ENCODE data around the gene TTC39B.

The TTC39B gene

GRCh38 chr9:15276328-15276938 is 30.6 kb downstream of the TTC39B start:
- Mint-ChIP-seq H3K4me1 (peaks cover 41% of the 10 kb centered on the region), H3K9me3 (no peaks in the 10 kb centered on the region), H3K36me3 (ENCODE audit: insufficient read depth) (no peaks in the 10 kb centered on the region)

GRCh38 chr9:15274425-15274824 is 32.6 kb downstream of the TTC39B start:
- ATAC-seq (replicated peaks; ENCODE audit: extremely low read depth, poor library complexity, severe bottlenecking) (no peak), DNase-seq (ENCODE audit: low spot score in 2 of 2) (no peak)
- Mint-ChIP-seq H3K27ac (ENCODE audit: low read depth) (no peak overlapping the region), H3K4me1 (peaks cover 43% of the 10 kb centered on the region), H3K36me3 (ENCODE audit: insufficient read depth) (no peaks in the 10 kb centered on the region), H3K4me3 (no peak overlapping the region), H3K9me3 (no peaks in the 10 kb centered on the region), H3K27me3 (no peaks in the 10 kb centered on the region)

More at GRCh38 chr9:15276328-15276938, 30.6 kb downstream of the TTC39B start:
- no peak overlapping the region for H3K27ac Mint-ChIP-seq (ENCODE audit: low read depth)
- no peaks in the 10 kb centered on the region for H3K27me3 Mint-ChIP-seq
- ATAC-seq (replicated peaks; ENCODE audit: extremely low read depth, poor library complexity, severe bottlenecking) (no peak), DNase-seq (ENCODE audit: low spot score in 2 of 2) (no peak)
- no peak overlapping the region for H3K4me3 Mint-ChIP-seq

- peaks cover 40% of the 10 kb centered on the region for H3K4me1 Mint-ChIP-seq
- peak overlapping the region; percentile 22 for H3K27ac Mint-ChIP-seq (ENCODE audit: low read depth)
- no peaks in the 10 kb centered on the region for H3K36me3 Mint-ChIP-seq (ENCODE audit: insufficient read depth)
- no peaks in the 10 kb centered on the region for H3K27me3 Mint-ChIP-seq
- ATAC-seq (replicated peaks; ENCODE audit: extremely low read depth, poor library complexity, severe bottlenecking), result no peak
- no peak overlapping the region for H3K4me3 Mint-ChIP-seq
- no peak for DNase-seq (ENCODE audit: low spot score in 2 of 2)
- H3K9me3 Mint-ChIP-seq, result no peaks in the 10 kb centered on the region
Observed at GRCh38 chr9:15272377-15272928, 34.6 kb downstream of the TTC39B start.

DNA sequence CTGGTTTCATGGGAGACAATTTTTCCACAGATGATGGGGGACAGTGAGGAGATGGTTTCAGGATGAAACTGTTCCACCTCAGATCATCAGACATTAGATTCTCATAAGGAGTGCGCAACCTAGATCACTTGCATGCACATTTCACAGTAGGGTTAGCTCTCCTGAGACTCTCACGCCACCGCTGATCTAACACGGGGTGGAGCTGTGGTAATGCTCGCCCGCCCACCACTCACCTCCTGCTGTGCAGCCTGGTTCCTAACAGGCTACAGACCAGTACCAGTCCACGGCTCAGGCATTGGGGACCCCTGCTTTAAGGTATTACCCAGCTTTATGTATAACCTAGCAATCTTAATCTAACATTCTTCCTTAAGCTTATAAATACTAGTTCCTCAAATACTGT is 35.6 kb downstream of the TTC39B start:
- Mint-ChIP-seq H3K27me3 (no peaks in the 10 kb centered on the region), H3K27ac (ENCODE audit: low read depth) (no peak overlapping the region), H3K4me3 (no peak overlapping the region), H3K9me3 (no peaks in the 10 kb centered on the region), H3K36me3 (ENCODE audit: insufficient read depth) (no peaks in the 10 kb centered on the region), H3K4me1 (peaks cover 39% of the 10 kb centered on the region)
- ATAC-seq (replicated peaks; ENCODE audit: extremely low read depth, poor library complexity, severe bottlenecking) (peak; percentile 84), DNase-seq (ENCODE audit: low spot score in 2 of 2) (no peak)

GRCh38 chr9:15268782-15269181 is 38.2 kb downstream of the TTC39B start:
- Mint-ChIP-seq H3K9me3 (no peaks in the 10 kb centered on the region), H3K27ac (ENCODE audit: low read depth) (no peak overlapping the region), H3K36me3 (ENCODE audit: insufficient read depth) (no peaks in the 10 kb centered on the region), H3K4me3 (no peak overlapping the region), H3K27me3 (no peaks in the 10 kb centered on the region), H3K4me1 (peaks cover 41% of the 10 kb centered on the region)
- ATAC-seq (replicated peaks; ENCODE audit: extremely low read depth, poor library complexity, severe bottlenecking) (no peak), DNase-seq (ENCODE audit: low spot score in 2 of 2) (no peak)

GRCh38 chr9:15268317-15268716 is 38.7 kb downstream of the TTC39B start:
- ATAC-seq (replicated peaks; ENCODE audit: extremely low read depth, poor library complexity, severe bottlenecking), result no peak
- Mint-ChIP-seq H3K4me3 (no peak overlapping the region), H3K9me3 (no peaks in the 10 kb centered on the region), H3K27ac (ENCODE audit: low read depth) (no peak overlapping the region), H3K27me3 (no peaks in the 10 kb centered on the region), H3K36me3 (ENCODE audit: insufficient read depth) (peaks cover 2% of the 10 kb centered on the region), H3K4me1 (peaks cover 42% of the 10 kb centered on the region)
- no peak for DNase-seq (ENCODE audit: low spot score in 2 of 2)

- ATAC-seq (replicated peaks; ENCODE audit: extremely low read depth, poor library complexity, severe bottlenecking), result no peak
- Mint-ChIP-seq H3K27me3 (no peaks in the 10 kb centered on the region), H3K9me3 (no peaks in the 10 kb centered on the region), H3K4me1 (peaks cover 30% of the 10 kb centered on the region), H3K27ac (ENCODE audit: low read depth) (no peak overlapping the region), H3K36me3 (ENCODE audit: insufficient read depth) (peaks cover 2% of the 10 kb centered on the region), H3K4me3 (no peak overlapping the region)
- no peak for DNase-seq (ENCODE audit: low spot score in 2 of 2)
Observed at GRCh38 chr9:15264918-15265317, 42.1 kb downstream of the TTC39B start.

DNA sequence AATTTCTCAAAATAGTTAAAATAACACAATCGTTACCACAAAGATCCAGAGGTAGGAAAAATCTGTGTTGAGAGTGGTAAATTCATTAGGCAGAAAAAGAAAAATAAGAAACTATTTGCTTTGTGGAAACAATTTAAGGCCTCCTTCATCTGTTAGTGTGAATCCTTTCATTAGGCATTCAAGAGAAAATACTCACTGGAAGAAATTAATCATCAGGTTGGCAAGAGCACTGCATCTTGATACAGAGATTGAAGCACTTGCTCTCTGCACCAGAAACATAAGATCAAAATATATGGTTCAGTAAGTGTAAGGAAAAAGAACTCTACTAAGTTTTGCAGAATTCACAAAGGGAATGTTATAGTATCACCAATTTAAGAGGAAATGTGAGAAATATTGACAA is 44.4 kb downstream of the TTC39B start:
- H3K27me3 Mint-ChIP-seq, result no peaks in the 10 kb centered on the region
- no peaks in the 10 kb centered on the region for H3K9me3 Mint-ChIP-seq
- no peak for ATAC-seq (replicated peaks; ENCODE audit: extremely low read depth, poor library complexity, severe bottlenecking)
- H3K36me3 Mint-ChIP-seq (ENCODE audit: insufficient read depth), result peaks cover 2% of the 10 kb centered on the region
- H3K4me3 Mint-ChIP-seq, result no peak overlapping the region
- no peak for DNase-seq (ENCODE audit: low spot score in 2 of 2)
- peaks cover 16% of the 10 kb centered on the region for H3K4me1 Mint-ChIP-seq
- H3K27ac Mint-ChIP-seq (ENCODE audit: low read depth), result no peak overlapping the region

GRCh38 chr9:15256426-15256825 is 50.6 kb downstream of the TTC39B start:
- H3K9me3 Mint-ChIP-seq, result no peaks in the 10 kb centered on the region
- no peak overlapping the region for H3K27ac Mint-ChIP-seq (ENCODE audit: low read depth)
- ATAC-seq (replicated peaks; ENCODE audit: extremely low read depth, poor library complexity, severe bottlenecking), result no peak

GRCh38 chr9:15253786-15254185 is 53.2 kb downstream of the TTC39B start:
- Mint-ChIP-seq H3K4me3 (no peak overlapping the region), H3K27me3 (no peaks in the 10 kb centered on the region), H3K27ac (ENCODE audit: low read depth) (no peak overlapping the region), H3K4me1 (peaks cover 12% of the 10 kb centered on the region), H3K36me3 (ENCODE audit: insufficient read depth) (peaks cover 1% of the 10 kb centered on the region), H3K9me3 (no peaks in the 10 kb centered on the region)
- DNase-seq (ENCODE audit: low spot score in 2 of 2) (no peak), ATAC-seq (replicated peaks; ENCODE audit: extremely low read depth, poor library complexity, severe bottlenecking) (no peak)

More at GRCh38 chr9:15256426-15256825, 50.6 kb downstream of the TTC39B start:
- Mint-ChIP-seq H3K36me3 (ENCODE audit: insufficient read depth) (peaks cover 1% of the 10 kb centered on the region), H3K27me3 (no peaks in the 10 kb centered on the region), H3K4me3 (no peak overlapping the region), H3K4me1 (peaks cover 14% of the 10 kb centered on the region)
- DNase-seq (ENCODE audit: low spot score in 2 of 2), result no peak

- H3K27me3 Mint-ChIP-seq, result no peaks in the 10 kb centered on the region
- no peaks in the 10 kb centered on the region for H3K9me3 Mint-ChIP-seq
- ATAC-seq (replicated peaks; ENCODE audit: extremely low read depth, poor library complexity, severe bottlenecking) (no peak), DNase-seq (ENCODE audit: low spot score in 2 of 2) (no peak)
- H3K27ac Mint-ChIP-seq (ENCODE audit: low read depth), result no peak overlapping the region
- peaks cover 1% of the 10 kb centered on the region for H3K36me3 Mint-ChIP-seq (ENCODE audit: insufficient read depth)
- H3K4me3 Mint-ChIP-seq, result no peak overlapping the region
- peaks cover 14% of the 10 kb centered on the region for H3K4me1 Mint-ChIP-seq
Observed at GRCh38 chr9:15253197-15253596, 53.8 kb downstream of the TTC39B start.

DNA sequence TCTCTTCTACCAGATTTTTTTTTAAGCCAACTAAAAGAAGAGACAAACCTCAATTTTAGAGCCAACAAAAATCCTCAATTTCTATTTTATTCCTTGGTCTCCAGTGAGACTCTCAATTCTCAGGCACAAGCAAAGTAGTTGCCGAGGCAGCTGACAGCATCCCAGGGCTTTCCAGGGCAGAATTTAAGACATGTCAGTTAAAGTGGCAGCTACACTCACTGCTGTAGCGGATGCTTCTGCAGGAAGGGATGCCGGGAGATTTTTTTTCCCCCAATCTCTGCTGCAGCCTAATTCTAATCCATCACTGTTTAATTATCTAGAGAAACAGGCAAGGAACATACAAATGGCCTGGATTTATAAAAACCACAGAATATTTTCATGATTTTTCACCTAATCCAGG is 57.0 kb downstream of the TTC39B start:
- Mint-ChIP-seq H3K27me3 (no peaks in the 10 kb centered on the region), H3K4me1 (peaks cover 22% of the 10 kb centered on the region), H3K4me3 (no peak overlapping the region), H3K9me3 (no peaks in the 10 kb centered on the region), H3K27ac (ENCODE audit: low read depth) (no peak overlapping the region), H3K36me3 (ENCODE audit: insufficient read depth) (no peaks in the 10 kb centered on the region)
- no peak for DNase-seq (ENCODE audit: low spot score in 2 of 2)
- ATAC-seq (replicated peaks; ENCODE audit: extremely low read depth, poor library complexity, severe bottlenecking), result no peak

DNA sequence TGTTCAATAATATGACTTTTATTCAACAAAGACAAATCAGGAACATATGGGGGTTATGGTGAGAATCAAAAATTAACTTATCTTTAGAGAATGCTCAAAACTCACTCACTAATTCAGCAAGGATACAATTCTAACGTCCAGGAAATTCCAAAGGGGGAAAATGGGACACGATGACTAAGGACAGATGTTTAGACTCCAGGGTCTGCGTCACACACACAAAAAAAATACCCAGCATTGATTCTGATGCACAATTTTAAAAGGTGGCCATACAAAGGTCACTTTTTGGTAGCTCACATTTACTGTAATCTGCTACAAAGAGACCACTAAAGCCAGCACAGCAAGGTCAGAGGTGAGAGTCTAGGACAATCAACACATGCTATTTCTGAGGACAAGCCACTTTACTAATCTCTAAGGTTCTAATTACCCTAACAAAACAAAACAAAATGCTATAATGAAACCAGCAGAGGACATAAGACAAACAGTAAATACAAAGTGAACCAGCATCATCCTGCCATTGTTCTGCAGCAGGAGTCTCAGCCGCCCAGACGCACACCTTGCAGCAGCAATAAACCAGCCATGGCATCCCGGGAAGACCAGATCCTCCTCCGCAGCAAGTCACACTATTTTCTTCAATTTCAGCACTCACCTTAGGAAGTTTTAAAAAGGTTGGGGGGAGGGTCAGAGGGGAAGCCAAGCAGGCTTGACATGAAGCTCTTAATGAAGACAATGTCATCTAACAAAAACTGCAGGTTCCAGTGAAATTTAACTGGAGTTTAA is 57.8 kb downstream of the TTC39B start:
- DNase-seq (ENCODE audit: low spot score in 2 of 2) (no peak), ATAC-seq (replicated peaks; ENCODE audit: extremely low read depth, poor library complexity, severe bottlenecking) (no peak)
- Mint-ChIP-seq H3K36me3 (ENCODE audit: insufficient read depth) (no peaks in the 10 kb centered on the region), H3K4me1 (peaks cover 30% of the 10 kb centered on the region), H3K9me3 (no peaks in the 10 kb centered on the region), H3K27me3 (no peaks in the 10 kb centered on the region), H3K4me3 (no peak overlapping the region), H3K27ac (ENCODE audit: low read depth) (no peak overlapping the region)
